ENCODE data around the gene EFCAB6.
A peak's percentile ranks its signal among the peaks of the same experiment; 100 is the strongest.

The EFCAB6 gene

GRCh38 chr22:43743131-43743530 lies 69.0 kb downstream of the EFCAB6 start:
- no peaks in the 10 kb centered on the region for H3K9me3 Mint-ChIP-seq

GRCh38 chr22:43742154-43742950 lies 69.8 kb downstream of the EFCAB6 start:
- Mint-ChIP-seq H3K27me3 (ENCODE audit: low read depth, poor library complexity) (peaks cover 10% of the 10 kb centered on the region), H3K4me3 (no peak overlapping the region), H3K36me3 (ENCODE audit: low read depth) (no peaks in the 10 kb centered on the region), H3K4me1 (no peaks in the 10 kb centered on the region), H3K9me3 (no peaks in the 10 kb centered on the region), H3K27ac (no peak overlapping the region)
- no peak for TF ChIP-seq CTCF (IDR thresholded peaks at IDR 0.05)
- no peak for DNase-seq

More at GRCh38 chr22:43743131-43743530, 69.0 kb downstream of the EFCAB6 start:
- peak; percentile 34 for TF ChIP-seq CTCF (IDR thresholded peaks at IDR 0.05)
- Mint-ChIP-seq H3K27ac (no peak overlapping the region), H3K27me3 (ENCODE audit: low read depth, poor library complexity) (peaks cover 13% of the 10 kb centered on the region), H3K4me3 (no peak overlapping the region), H3K4me1 (no peaks in the 10 kb centered on the region), H3K36me3 (ENCODE audit: low read depth) (no peaks in the 10 kb centered on the region)
- peak; percentile 26 for DNase-seq

GRCh38 chr22:43740587-43741270 lies 71.4 kb downstream of the EFCAB6 start:
- Mint-ChIP-seq H3K4me1 (no peaks in the 10 kb centered on the region), H3K36me3 (ENCODE audit: low read depth) (no peaks in the 10 kb centered on the region), H3K9me3 (no peaks in the 10 kb centered on the region), H3K27me3 (ENCODE audit: low read depth, poor library complexity) (peaks cover 5% of the 10 kb centered on the region), H3K4me3 (no peak overlapping the region), H3K27ac (no peak overlapping the region)
- TF ChIP-seq CTCF (IDR thresholded peaks at IDR 0.05): no peak
- DNase-seq: no peak

- Mint-ChIP-seq H3K4me3 (no peak overlapping the region), H3K27me3 (ENCODE audit: low read depth, poor library complexity) (no peaks in the 10 kb centered on the region), H3K4me1 (no peaks in the 10 kb centered on the region), H3K27ac (no peak overlapping the region), H3K9me3 (no peaks in the 10 kb centered on the region), H3K36me3 (ENCODE audit: low read depth) (no peaks in the 10 kb centered on the region)
- DNase-seq: no peak
- no peak for TF ChIP-seq CTCF (IDR thresholded peaks at IDR 0.05)
These were observed 72.2 kb downstream of the EFCAB6 start for GRCh38 chr22:43739851-43740379.

- Mint-ChIP-seq H3K4me3 (no peak overlapping the region), H3K9me3 (no peaks in the 10 kb centered on the region), H3K36me3 (ENCODE audit: low read depth) (no peaks in the 10 kb centered on the region), H3K4me1 (no peaks in the 10 kb centered on the region), H3K27ac (no peak overlapping the region), H3K27me3 (ENCODE audit: low read depth, poor library complexity) (no peaks in the 10 kb centered on the region)
- no peak for DNase-seq
- no peak for TF ChIP-seq CTCF (IDR thresholded peaks at IDR 0.05)
These were observed 74.8 kb downstream of the EFCAB6 start for GRCh38 chr22:43737150-43737828.

Measured in nephron progenitor cell (in vitro differentiated cells).